ENCODE measurements around the gene CD300LF.

Gene CD300LF

DNA sequence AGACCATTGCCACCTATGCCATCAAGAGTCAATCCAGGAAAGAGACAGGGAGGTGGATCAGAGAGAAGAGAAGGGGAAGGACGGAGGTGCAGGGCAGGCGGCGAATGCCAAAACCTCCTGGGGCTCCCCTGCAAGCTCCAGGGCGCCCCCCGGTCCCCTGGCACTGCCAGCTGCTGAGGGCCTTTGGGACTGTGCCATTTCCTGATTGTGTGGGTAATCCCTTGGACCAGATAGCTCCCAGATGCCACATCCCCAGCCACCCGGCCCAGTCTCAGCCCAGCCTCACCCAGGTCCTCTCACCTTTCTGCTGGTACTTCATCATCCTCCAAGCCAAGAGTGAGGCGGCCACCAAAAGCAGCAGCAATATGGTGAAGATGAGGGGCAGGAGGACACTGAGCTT lies 14.7 kb downstream of the CD300LF start:
- no peak for DNase-seq (ENCODE audit: low read depth)
- H3K4me3 ChIP-seq (ENCODE audit: low read depth, low read length), result no peak overlapping the region

- DNase-seq (ENCODE audit: low read depth), result no peak
- H3K4me3 ChIP-seq (ENCODE audit: low read depth, low read length), result no peak overlapping the region
These were observed 15.2 kb downstream of the CD300LF start for GRCh38 chr17:74697515-74697914.

- DNase-seq (ENCODE audit: low read depth), result no peak
- H3K4me3 ChIP-seq (ENCODE audit: low read depth, low read length), result no peak overlapping the region
These were observed 17.1 kb downstream of the CD300LF start for GRCh38 chr17:74695629-74696028.

DNA sequence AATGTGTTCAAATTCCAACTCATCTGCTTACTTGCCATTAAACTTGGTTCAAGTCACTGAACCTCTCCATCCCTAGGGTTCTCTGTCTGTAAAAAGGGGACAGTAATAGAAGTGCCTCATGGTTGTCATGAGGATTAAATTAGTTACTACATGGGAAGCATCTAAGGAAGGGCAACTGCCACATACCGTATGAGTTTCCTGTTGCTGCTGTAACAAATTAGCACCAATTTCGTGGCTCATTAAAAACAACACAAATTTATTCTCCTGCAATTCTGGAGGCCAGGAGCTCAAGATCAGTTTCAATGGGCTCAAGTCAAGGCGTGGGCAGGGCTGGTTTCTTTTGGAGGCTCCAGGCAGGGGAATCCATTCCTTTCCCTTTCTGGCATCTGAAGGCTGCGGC lies 18.6 kb downstream of the CD300LF start:
- DNase-seq (ENCODE audit: low read depth), result no peak
- H3K4me3 ChIP-seq (ENCODE audit: low read depth, low read length), result no peak overlapping the region

GRCh38 chr17:74691151-74691550 lies 21.6 kb downstream of the CD300LF start:
- no peak for DNase-seq (ENCODE audit: low read depth)
- H3K4me3 ChIP-seq (ENCODE audit: low read depth, low read length), result no peak overlapping the region

GRCh38 chr17:74690409-74690825 lies 22.3 kb downstream of the CD300LF start:
- H3K4me3 ChIP-seq (ENCODE audit: low read depth, low read length), result no peak overlapping the region
- DNase-seq (ENCODE audit: low read depth), result no peak

DNA sequence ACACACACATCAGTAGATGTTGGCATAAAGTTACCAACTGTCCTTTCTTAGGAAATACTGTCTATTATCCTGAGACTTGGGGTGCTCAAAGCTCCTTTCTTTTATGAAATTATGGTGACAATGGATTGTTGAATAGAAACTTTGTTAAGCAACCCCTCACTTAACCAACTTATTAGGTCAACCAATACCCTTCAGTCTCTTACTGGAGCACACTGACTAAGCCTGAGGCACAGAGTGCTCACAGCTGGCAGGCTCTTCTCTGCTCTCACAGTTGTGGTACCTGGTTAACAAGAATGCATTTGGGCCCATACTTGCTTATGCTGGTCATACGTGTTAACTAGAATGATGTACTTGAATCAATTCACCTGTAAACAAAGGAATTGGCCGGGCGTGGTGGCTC lies 24.8 kb downstream of the CD300LF start:
- no peak overlapping the region for H3K4me3 ChIP-seq (ENCODE audit: low read depth, low read length)
- no peak for DNase-seq (ENCODE audit: low read depth)

DNA sequence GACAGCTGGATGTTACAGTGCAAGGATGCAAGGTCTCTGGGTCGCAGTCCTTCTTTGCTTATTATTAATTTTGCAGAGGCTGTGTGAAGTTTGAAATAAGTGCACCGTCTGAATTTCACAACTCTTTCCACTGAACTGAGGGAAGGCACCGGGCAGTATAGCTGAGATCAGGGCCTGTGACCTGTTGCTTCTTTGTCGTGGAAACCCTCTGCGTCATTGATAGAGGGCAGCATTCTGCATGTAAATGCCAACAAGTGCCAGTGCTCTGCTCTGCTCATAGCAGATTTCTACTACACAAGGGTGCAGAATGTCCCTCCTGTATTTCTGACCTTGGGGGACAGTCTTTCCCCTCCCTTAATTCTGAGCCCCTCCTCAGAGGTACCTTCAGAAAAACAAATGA lies 26.0 kb downstream of the CD300LF start:
- no peak for DNase-seq (ENCODE audit: low read depth)
- no peak overlapping the region for H3K4me3 ChIP-seq (ENCODE audit: low read depth, low read length)

- no peak for DNase-seq (ENCODE audit: low read depth)
- no peak overlapping the region for H3K4me3 ChIP-seq (ENCODE audit: low read depth, low read length)
These were observed 30.1 kb downstream of the CD300LF start for GRCh38 chr17:74682471-74683190.

- no peak for DNase-seq (ENCODE audit: low read depth)
- no peak overlapping the region for H3K4me3 ChIP-seq (ENCODE audit: low read depth, low read length)
These were observed 30.7 kb downstream of the CD300LF start for GRCh38 chr17:74682028-74682427.

DNA sequence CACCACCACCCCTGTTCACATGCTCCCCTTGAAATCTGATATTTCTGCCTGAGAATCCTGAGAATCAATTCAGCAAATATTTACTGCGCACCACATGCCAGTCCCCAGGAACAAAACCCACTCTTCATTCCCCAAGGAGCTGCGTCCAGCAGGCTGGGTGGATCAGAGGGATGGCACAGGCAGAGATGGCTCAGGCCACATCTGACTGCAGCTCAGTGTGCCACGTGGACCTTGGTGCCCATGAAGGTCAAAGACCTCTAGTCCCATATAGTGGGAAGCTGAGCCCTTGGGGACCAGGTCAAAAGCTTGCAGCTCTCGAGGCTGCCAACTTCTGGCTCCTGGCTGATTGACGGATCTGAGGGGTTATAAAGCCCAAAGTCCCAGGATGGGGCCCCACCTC lies 31.8 kb downstream of the CD300LF start:
- no peak for DNase-seq (ENCODE audit: low read depth)
- H3K4me3 ChIP-seq (ENCODE audit: low read depth, low read length), result no peak overlapping the region

GRCh38 chr17:74680213-74680612 lies 32.5 kb downstream of the CD300LF start:
- DNase-seq (ENCODE audit: low read depth), result no peak
- H3K4me3 ChIP-seq (ENCODE audit: low read depth, low read length), result no peak overlapping the region

DNA sequence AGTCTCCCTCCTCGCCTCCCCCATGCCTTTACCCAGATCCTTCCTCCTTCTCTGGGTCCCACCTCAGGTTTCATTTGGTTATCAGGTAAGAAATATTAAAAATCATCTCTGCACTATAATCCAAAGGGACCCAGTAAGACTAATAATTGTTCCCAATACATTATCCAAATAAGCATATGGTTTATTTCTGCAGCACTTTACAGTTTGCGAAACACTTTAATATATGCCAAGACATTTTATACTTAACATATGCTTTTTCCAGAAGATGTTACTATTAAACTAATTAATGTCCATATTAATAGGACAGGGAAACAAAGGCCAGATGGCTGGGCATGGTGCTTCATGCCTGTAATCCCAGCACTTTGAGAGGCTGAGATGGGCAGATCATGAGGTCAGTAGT lies 33.3 kb downstream of the CD300LF start:
- no peak for DNase-seq (ENCODE audit: low read depth)

DNA sequence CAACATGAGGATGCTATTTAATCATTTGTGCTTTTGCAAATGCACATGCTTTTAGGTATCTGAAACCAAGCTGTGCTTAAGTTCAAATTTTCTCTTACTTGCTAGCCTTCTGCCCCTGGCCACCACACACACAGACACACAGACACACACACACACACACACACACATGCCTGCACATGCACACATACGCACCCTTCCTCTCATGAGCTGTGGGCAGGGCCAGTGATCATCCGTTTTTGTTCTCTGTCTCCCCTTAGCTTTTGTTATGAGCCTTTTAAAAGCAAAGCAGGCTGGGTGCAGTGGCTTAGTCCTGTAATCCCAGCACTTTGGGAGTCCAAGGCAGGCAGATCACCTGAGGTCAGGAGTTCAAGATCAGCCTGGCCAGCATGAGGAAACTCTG lies 34.2 kb downstream of the CD300LF start:
- no peak for DNase-seq (ENCODE audit: low read depth)

More for the DNA sequence above, 33.3 kb downstream of the CD300LF start:
- H3K4me3 ChIP-seq (ENCODE audit: low read depth, low read length), result no peak overlapping the region

DNA sequence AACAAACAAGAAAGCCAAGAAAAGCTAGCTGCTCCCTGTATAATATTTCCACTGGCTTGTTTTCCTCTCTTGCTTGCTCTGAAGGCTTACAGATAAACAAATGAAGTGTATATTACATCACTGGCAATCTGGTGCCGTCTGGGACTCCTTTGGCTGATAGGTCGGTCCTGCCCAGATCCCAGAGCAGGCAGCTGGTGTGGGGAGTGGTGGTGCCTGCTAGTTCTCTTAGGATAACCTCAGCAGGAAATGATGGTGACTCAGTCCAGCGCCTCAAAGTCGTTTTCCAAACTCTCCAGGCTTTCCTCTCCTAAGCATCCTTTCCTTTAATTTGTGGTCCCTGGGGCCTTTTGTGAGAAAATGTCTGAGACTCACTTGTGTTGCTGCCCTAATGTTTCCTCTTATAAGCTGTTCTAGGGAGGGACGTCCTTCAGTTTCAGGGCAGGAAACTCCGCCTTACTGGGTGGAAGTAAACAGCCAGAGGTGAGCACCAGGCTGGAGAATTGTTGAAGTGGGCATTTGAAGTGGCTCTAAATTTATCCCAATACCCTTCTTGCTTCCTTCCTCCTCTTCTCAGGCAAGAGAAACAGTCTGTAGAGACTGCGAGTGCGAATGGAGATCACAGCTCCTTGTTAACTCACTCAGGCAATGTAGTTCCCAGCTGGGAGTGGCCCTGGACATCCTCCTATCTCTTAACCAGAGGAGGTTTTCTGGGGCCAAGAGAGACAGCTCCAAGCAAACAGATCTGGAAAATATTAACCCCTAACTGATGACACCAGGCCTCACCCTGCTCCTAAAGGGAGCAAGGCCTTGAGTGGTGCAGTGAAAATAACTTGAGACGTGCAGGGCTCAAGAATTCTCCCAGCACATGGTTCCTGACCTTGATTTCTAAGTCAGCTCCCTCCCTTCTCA lies 34.9 kb downstream of the CD300LF start:
- H3K4me3 ChIP-seq (ENCODE audit: low read depth, low read length), result no peak overlapping the region
- no peak for DNase-seq (ENCODE audit: low read depth)

More for the DNA sequence above, 34.2 kb downstream of the CD300LF start:
- H3K4me3 ChIP-seq (ENCODE audit: low read depth, low read length), result no peak overlapping the region

GRCh38 chr17:74671031-74671771 lies 41.5 kb downstream of the CD300LF start:
- H3K4me3 ChIP-seq (ENCODE audit: low read depth, low read length), result no peak overlapping the region
- DNase-seq (ENCODE audit: low read depth), result peak; percentile 12

DNA sequence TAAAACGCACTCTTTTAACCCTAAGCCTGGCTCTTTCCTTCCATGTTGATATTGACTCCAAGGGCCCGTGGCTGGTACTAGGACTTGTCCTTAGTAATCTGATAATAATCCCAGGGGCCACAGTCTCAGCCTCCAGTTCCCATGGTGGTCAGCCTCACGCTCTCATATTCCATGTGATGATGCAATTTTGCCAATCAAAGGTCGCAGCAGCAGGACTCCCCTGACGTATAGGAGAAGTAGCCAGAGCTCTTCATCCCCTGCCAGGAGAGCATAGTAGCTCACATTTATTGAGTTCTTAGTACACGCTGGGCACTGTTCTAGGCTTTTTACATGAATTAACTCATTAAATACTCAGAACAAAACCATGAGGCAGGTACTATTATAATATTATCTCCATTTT lies 42.4 kb downstream of the CD300LF start:
- H3K4me3 ChIP-seq (ENCODE audit: low read depth, low read length), result no peak overlapping the region
- DNase-seq (ENCODE audit: low read depth), result no peak

- no peak for DNase-seq (ENCODE audit: low read depth)
- no peak overlapping the region for H3K4me3 ChIP-seq (ENCODE audit: low read depth, low read length)
These were observed 49.2 kb downstream of the CD300LF start for GRCh38 chr17:74663561-74663960.

DNA sequence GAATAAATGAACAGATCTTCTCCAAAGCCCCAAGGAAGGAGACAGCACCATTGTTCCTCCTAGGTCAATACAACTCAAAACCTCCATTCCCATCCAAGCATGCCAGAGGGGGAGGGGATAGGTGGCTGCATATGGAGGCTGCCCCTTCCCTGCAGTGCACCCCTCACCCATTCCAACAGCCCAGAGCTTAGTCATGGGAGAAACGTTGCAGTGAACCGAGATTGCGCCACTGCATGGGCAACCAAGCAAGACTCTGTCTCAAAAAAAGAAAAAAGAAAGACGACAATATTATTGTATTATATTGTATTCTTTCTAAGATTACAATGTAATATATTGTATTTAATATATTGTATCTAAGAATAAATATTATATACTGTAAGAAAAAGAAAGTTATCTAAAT lies 52.8 kb downstream of the CD300LF start:
- no peak overlapping the region for H3K4me3 ChIP-seq (ENCODE audit: low read depth, low read length)
- no peak for DNase-seq (ENCODE audit: low read depth)

- no peak for DNase-seq (ENCODE audit: low read depth)
- no peak overlapping the region for H3K4me3 ChIP-seq (ENCODE audit: low read depth, low read length)
These were observed 54.1 kb downstream of the CD300LF start for GRCh38 chr17:74658620-74659019.
